ENCODE results near the gene ORMDL2. TPM values are rescaled to one million over a fixed set of nuclear protein-coding genes. Genes with fewer than 3 reads are reported as not detected.

The ORMDL2 gene
- total RNA-seq = 22.9 and 31.3 TPM in 2 replicates

- DNase-seq (ENCODE audit: extremely low read depth, low read depth, low spot score) = peak; percentile 100
Measured at GRCh38 chr12:55817345-55818139, at the start of gene ORMDL2, which contains the start of gene SARNP. Gene ORMDL2, plus strand, starts transcription at chr12:55818041. Its CDS starts 959 bp downstream, at chr12:55819000. Gene SARNP, minus strand, starts transcription at chr12:55817724. Its CDS starts 23 bp downstream, at chr12:55817701.

GRCh38 chr12:55771736-55772135 is 46.1 kb upstream of the ORMDL2 start:
- no peak for DNase-seq (ENCODE audit: extremely low read depth, low read depth, low spot score)

GRCh38 chr12:55777856-55778255 is 40.0 kb upstream of the ORMDL2 start:
- no peak for DNase-seq (ENCODE audit: extremely low read depth, low read depth, low spot score)

GRCh38 chr12:55780685-55781084 is 37.2 kb upstream of the ORMDL2 start:
- no peak for DNase-seq (ENCODE audit: extremely low read depth, low read depth, low spot score)

GRCh38 chr12:55788546-55788945 is 29.3 kb upstream of the ORMDL2 start:
- DNase-seq (ENCODE audit: extremely low read depth, low read depth, low spot score) = no peak

- DNase-seq (ENCODE audit: extremely low read depth, low read depth, low spot score) = no peak
Measured at GRCh38 chr12:55789171-55789570, 28.7 kb upstream of the ORMDL2 start.

GRCh38 chr12:55789893-55790292 is 27.9 kb upstream of the ORMDL2 start:
- DNase-seq (ENCODE audit: extremely low read depth, low read depth, low spot score) = no peak

- DNase-seq (ENCODE audit: extremely low read depth, low read depth, low spot score) = no peak
Measured at GRCh38 chr12:55795950-55796349, 21.9 kb upstream of the ORMDL2 start.

GRCh38 chr12:55797068-55797467 is 20.8 kb upstream of the ORMDL2 start:
- no peak for DNase-seq (ENCODE audit: extremely low read depth, low read depth, low spot score)

GRCh38 chr12:55797550-55797949 is 20.3 kb upstream of the ORMDL2 start:
- no peak for DNase-seq (ENCODE audit: extremely low read depth, low read depth, low spot score)

- DNase-seq (ENCODE audit: extremely low read depth, low read depth, low spot score) = no peak
Measured at GRCh38 chr12:55806982-55807381, 10.9 kb upstream of the ORMDL2 start.

GRCh38 chr12:55809274-55809673 is 8.6 kb upstream of the ORMDL2 start:
- no peak for DNase-seq (ENCODE audit: extremely low read depth, low read depth, low spot score)

- DNase-seq (ENCODE audit: extremely low read depth, low read depth, low spot score) = no peak
Measured at GRCh38 chr12:55812088-55812487, 5.8 kb upstream of the ORMDL2 start.

- no peak for DNase-seq (ENCODE audit: extremely low read depth, low read depth, low spot score)
Measured at GRCh38 chr12:55814257-55814656, 3.6 kb upstream of the ORMDL2 start.

- DNase-seq (ENCODE audit: extremely low read depth, low read depth, low spot score) = no peak
Measured at GRCh38 chr12:55815473-55815872, 2.4 kb upstream of the ORMDL2 start.

GRCh38 chr12:55816881-55817344 is 928 bp upstream of the ORMDL2 start:
- no peak for DNase-seq (ENCODE audit: extremely low read depth, low read depth, low spot score)

- no peak for DNase-seq (ENCODE audit: extremely low read depth, low read depth, low spot score)
Measured at GRCh38 chr12:55818140-55818728, 393 bp downstream of the ORMDL2 start.

- DNase-seq (ENCODE audit: extremely low read depth, low read depth, low spot score) = no peak
Measured at GRCh38 chr12:55818886-55819285, 1.0 kb downstream of the ORMDL2 start.

GRCh38 chr12:55820679-55821078 is 2.8 kb downstream of the ORMDL2 start:
- no peak for DNase-seq (ENCODE audit: extremely low read depth, low read depth, low spot score)

- DNase-seq (ENCODE audit: extremely low read depth, low read depth, low spot score) = no peak
Measured at GRCh38 chr12:55822228-55822627, 4.4 kb downstream of the ORMDL2 start.

GRCh38 chr12:55823419-55823818 is 5.6 kb downstream of the ORMDL2 start:
- no peak for DNase-seq (ENCODE audit: extremely low read depth, low read depth, low spot score)

GRCh38 chr12:55824726-55825125 is 6.9 kb downstream of the ORMDL2 start:
- DNase-seq (ENCODE audit: extremely low read depth, low read depth, low spot score) = no peak

All from glomerular endothelial cell (primary cell).